Keratinocyte (primary cell): Measurements from ENCODE around the gene SAFB2.

Source experiments
- CTCF ChIP-seq, 3 experiments: IDR thresholded peaks in 1 of 3; conservative IDR thresholded peaks in 1 of 3; optimal IDR thresholded peaks in 1 of 3; 2 replicates in 2 of 3; 3 replicates in 1 of 3; pipeline versions ENCODE3 to v1.5.1; 2011; ENCODE audit warnings: low read length in 3 of 3, mild to moderate bottlenecking in 3 of 3, moderate library complexity in 2 of 3, control low read depth in 1 of 3, inconsistent platforms in 1 of 3; ENCODE audit not compliant: insufficient read depth in 2 of 3; ENCODE audit errors: extremely low read depth in 1 of 3
- EZH2 ChIP-seq: IDR thresholded peaks from one replicate; pipeline ENCODE4 v1.6.1; 2012; ENCODE audit warnings: inconsistent platforms, mild to moderate bottlenecking, low read length, moderate library complexity

- TF ChIP-seq CTCF (optimal IDR thresholded peaks at IDR 0.05 in 1 of 3, IDR thresholded peaks at IDR 0.05 in 1 of 3, conservative IDR thresholded peaks at IDR 0.05 in 1 of 3; ENCODE audit: extremely low read depth in 1 of 3, insufficient read depth in 2 of 3, low read length in 3 of 3) = no peak
- TF ChIP-seq EZH2 = no peak
These were observed 4.0 kb downstream of the SAFB2 start for GRCh38 chr19:5618591-5618990.
